NB4 (cell line): ENCODE data around the gene FAM50B.

Experiments
- DNase-seq: peaks from one replicate; pipeline ENCODE4 v3.0.0; 2010; ENCODE audit warnings: low read depth
- H3K4me3 ChIP-seq: one replicate; pipeline ENCODE4 v1.5.1; 2011; ENCODE audit warnings: mild to moderate bottlenecking, low read depth, low read length, moderate library complexity
- CTCF ChIP-seq: IDR thresholded peaks from one replicate; pipeline ENCODE4 v1.5.1; 2012; ENCODE audit warnings: low read depth, low read length
- MAX ChIP-seq: IDR thresholded peaks from 2 replicates; pipeline ENCODE4 v1.6.1; 2011; ENCODE audit warnings: low read depth, low read length
- MYC ChIP-seq: IDR thresholded peaks from 2 replicates; pipeline ENCODE4 v1.6.1; 2011; ENCODE audit warnings: low read depth, low read length
- POLR2A ChIP-seq: IDR thresholded peaks from 2 replicates; pipeline ENCODE4 v1.6.1; 2011; ENCODE audit warnings: mild to moderate bottlenecking; ENCODE audit not compliant: insufficient read length; ENCODE audit errors: extremely low read depth

The FAM50B gene

GRCh38 chr6:3804964-3805363, 44.2 kb upstream of the FAM50B start:
- H3K4me3 ChIP-seq: no peak overlapping the region
- no peak for DNase-seq
- TF ChIP-seq CTCF (no peak), MYC (no peak), MAX (no peak), POLR2A (no peak)

GRCh38 chr6:3805448-3806123, 43.6 kb upstream of the FAM50B start:
- no peak for DNase-seq

GRCh38 chr6:3806169-3806922, 42.8 kb upstream of the FAM50B start:
- no peak overlapping the region for H3K4me3 ChIP-seq
- TF ChIP-seq POLR2A (no peak), MYC (no peak), CTCF (no peak), MAX (no peak)
- DNase-seq: no peak

More at GRCh38 chr6:3805448-3806123, 43.6 kb upstream of the FAM50B start:
- TF ChIP-seq POLR2A: no peak
- no peak for TF ChIP-seq MAX
- TF ChIP-seq MYC: no peak
- TF ChIP-seq CTCF: no peak
- H3K4me3 ChIP-seq: no peak overlapping the region

GRCh38 chr6:3808199-3808598, 41.0 kb upstream of the FAM50B start:
- no peak for TF ChIP-seq POLR2A
- DNase-seq: no peak
- H3K4me3 ChIP-seq: no peak overlapping the region

- DNase-seq: no peak
These were observed 40.2 kb upstream of the FAM50B start for GRCh38 chr6:3808759-3809514.

More at GRCh38 chr6:3808759-3809514, 40.2 kb upstream of the FAM50B start:
- TF ChIP-seq MAX (no peak), POLR2A (no peak), MYC (no peak), CTCF (no peak)
- H3K4me3 ChIP-seq: no peak overlapping the region
